GM18907 (cell line): Measurements from ENCODE around the gene MEN1.

ENCODE experiments used
- ATAC-seq: cut with Tn5 transposase; IDR thresholded peaks from one replicate; pipeline ENCODE4 v1.9.1; 2021; ENCODE audit warnings: mild to moderate bottlenecking, moderate library complexity; ENCODE audit not compliant: unreplicated experiment

MEN1 gene

GRCh38 chr11:64765851-64766665 is 44.3 kb downstream of the MEN1 start:
- ATAC-seq, result no peak

DNA sequence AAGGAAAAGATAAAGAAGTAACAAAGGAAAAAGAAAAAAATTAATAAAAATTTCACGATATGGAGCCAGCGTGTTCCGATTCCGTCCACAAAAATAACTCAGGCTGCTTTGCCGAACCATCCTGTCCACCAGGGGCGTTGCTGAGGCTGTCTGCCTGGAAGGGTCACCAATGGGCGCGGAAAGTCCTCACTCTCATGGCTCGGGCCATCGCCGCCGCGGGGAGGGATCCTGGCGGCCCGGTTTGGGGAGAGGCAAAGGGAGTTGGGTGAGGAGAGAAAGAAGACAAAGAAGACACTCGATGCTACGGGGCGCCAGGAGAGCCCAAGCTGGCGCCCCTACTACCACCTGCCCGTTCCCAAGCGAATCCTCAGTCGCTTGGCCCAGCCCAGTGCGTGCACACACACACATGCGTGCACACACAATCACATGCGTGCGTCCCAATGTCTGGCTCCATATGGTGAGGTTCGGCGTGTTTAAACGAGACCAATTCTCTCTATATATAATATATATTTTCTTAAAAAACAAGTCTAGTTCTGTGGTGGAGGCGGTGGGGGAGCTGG is 45.0 kb downstream of the MEN1 start:
- no peak for ATAC-seq

DNA sequence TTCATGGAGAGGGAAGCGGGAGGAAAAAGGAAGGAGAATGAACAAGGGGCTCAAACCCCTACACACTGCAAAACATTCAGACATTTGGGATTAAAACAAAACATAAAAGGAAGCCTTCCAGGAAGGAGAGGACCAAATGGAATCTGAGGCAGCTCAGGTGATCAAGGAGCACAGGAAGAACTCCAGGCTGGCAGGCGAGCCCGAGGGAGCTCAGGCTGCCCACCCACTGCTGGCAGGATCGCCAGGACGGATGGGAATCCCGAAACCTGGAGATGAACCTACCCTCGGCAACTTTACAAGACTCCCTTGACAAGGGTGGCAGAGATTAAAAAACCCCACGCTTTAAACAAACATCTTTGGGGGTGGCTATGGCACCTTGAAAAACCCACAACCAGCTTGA is 45.6 kb downstream of the MEN1 start:
- no peak for ATAC-seq

- no peak for ATAC-seq
These were observed 46.2 kb downstream of the MEN1 start for GRCh38 chr11:64764040-64764611.

DNA sequence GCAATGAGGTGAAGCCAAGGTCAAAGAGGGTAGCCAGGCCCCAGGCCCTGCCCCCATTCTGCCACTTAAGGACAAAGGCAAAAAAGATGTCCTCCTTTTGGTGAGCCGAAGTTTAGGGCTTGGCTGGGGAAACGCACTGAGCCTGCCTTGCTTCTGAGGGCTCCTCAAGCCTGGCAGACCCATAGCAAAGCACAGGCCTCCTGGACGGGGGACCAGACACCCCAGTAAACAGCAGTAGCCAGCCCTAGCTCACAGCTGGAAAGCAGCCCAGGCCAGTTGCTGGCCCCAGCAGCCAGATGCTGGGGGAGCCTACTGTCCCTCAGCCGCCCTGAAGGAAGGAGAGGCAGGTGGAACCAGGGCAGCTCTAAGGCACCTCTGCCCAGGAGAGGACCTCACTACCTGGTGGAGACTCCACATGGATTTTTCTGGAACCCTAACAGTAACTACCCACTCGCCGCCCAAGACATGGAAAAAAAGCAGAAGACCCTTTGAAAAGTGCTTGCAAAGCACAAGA is 46.8 kb downstream of the MEN1 start:
- no peak for ATAC-seq

DNA sequence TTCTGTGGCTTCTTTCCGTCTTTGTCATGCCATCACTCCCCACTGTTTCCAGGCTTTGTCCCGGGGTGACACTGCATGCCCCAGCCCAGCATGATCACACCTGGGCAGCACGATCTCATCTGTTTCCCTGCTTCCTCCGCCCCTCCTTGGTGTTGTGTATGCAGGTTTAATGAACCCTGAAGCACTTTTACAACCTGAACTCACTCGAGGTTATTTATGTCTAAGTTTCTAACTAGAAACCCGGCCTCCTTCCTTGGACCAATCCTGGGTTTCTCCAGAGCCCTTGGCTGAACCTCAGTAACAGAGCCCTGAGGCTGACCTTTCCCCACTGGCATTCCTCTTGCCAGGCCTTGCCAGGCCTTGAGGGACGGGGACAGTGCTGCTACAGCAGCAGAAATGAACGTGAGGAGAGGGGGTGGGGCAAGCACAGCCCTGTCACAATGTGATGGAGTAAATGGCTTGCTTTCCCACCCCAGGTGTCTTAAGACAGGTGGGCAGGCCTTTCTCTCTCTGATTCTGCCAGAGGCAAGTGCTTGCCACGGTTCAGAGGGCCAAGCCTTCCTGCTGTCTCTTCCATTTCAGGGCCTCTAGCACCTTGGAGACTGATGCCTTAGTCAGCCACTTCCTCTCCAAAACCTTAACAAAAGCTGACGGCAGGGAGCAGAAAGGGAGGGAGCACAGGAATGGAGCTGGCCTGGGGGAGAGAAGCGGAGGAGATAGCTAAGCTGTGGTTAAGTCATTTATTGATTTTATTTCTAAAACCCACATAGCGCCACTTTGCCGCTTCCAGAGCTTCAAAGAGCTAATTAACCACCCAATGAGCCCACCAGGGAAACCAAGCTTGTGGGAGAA is 47.5 kb downstream of the MEN1 start:
- no peak for ATAC-seq

GRCh38 chr11:64762277-64762673 is 48.1 kb downstream of the MEN1 start:
- no peak for ATAC-seq

GRCh38 chr11:64760759-64761420 is 49.5 kb downstream of the MEN1 start:
- ATAC-seq, result no peak

GRCh38 chr11:64759722-64760719 is 50.3 kb downstream of the MEN1 start, which contains the start of gene PYGM:
Gene PYGM, minus strand, starts transcription at chr11:64759974. Its CDS starts 76 bp downstream, at chr11:64759898.
- ATAC-seq, result no peak

GRCh38 chr11:64759131-64759721 is 51.1 kb downstream of the MEN1 start:
- ATAC-seq, result no peak

DNA sequence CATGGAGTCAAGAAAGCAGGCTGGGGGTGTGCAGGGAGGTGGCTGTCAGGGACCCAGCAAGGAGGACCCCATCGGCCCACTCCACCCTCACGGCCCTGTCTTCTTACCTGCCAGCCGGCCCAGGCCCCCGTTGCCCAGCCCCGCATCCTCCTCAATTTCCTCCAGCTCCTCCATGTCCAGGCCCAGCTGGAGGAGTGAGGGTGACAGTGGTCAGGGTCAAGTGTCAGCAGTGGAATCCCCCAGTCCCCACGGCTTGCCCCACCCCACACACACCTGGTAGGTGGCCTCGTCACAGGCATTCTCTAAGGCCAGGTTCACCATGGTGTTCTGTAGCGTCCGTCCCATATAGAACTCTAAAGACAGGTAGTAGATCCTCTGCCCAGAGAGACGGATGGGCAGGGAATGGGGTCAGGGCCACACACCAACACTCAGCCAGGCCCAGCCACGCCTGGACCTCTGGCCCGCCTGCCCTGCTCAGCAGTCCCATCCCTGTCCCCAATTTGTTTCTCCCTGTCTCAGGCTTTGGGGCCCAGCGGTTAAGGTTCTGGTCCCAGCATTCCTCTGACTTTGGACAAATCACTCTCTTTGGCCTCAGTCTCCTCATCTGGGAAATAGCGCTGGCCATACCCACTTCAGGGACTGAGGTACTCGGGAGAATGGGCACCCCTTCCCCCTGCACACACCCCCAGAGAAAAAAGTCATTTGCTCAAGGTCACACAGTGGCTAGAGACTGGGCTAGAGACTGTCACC is 51.8 kb downstream of the MEN1 start:
- ATAC-seq, result no peak

DNA sequence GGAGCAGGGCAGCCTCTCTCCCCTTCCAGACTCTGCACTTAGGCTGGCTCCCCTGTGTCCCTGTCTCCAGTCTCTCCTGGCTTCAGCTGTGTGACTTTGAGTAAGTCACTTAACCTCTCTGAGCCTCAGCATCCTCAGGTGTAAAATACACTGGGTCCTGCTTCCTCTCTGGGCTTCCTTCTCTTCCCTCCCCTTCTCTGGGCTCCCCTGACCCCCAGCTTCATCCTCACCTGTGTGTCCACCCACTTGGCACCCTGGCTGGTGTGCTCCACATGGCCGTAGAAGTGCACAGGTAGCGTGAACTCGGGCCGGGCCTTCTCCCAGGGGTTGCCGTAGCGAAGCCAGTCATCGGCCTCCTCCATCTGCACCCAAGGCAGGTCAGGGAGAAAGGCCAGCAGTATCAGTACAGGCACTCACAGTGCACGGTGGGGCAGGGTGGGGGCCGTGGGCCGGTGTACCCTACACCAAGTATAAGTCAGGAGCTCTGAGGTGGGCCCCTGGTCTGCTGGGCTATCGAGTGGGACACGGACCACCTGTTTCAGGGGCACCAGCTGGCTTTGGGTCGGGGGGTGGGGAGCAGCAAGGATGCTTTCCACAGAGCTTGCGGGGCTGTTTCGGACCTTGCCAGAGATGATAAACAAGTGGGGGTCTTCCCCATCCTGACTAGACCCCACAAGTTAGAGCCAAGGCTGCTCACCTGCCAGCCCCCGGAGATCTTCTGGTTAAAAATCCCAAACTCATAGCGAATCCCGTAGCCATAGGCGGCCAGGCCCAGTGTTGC is 52.6 kb downstream of the MEN1 start:
- ATAC-seq, result no peak

- no peak for ATAC-seq
These were observed 54.5 kb downstream of the MEN1 start for GRCh38 chr11:64755681-64756361.

DNA sequence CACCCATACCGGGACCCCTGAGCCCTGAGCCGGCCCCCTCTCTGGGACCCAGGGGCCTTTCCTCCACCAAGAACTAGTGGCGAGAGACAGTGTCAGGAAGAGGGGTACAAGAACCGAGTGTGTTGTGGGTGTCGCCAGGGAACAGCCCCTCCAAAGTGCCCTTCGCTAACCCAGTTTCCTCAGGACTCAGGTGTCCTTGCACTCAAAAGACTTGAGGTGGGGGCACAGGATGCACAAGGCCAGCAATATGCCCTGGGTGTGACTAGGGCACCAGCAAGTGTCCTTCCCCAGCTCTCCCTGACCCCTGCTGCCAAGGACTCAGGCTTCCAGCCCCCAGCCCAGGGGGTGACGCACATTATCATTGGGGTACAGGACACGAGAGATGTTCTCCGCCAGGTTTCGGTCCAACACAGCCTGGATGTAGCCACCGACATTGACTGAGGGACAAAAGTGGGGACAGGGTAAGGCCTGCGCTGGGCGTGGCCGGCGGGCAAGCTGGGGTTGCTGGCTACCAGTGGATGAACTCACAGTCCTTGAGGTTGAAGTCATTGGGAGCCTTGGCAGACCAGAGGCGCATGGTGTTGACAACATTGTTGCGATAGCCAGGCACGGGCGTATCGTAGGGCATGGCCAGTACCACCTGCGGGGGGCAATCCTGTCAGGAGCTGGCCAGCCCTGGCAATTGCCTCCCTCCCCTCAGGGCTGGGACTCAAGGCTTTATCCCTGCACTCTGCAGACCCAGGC is 55.3 kb downstream of the MEN1 start:
- ATAC-seq, result no peak

- no peak for ATAC-seq
These were observed 56.0 kb downstream of the MEN1 start for GRCh38 chr11:64754124-64754918.
